ENCODE measurements around the gene NAGA.

Gene NAGA

DNA sequence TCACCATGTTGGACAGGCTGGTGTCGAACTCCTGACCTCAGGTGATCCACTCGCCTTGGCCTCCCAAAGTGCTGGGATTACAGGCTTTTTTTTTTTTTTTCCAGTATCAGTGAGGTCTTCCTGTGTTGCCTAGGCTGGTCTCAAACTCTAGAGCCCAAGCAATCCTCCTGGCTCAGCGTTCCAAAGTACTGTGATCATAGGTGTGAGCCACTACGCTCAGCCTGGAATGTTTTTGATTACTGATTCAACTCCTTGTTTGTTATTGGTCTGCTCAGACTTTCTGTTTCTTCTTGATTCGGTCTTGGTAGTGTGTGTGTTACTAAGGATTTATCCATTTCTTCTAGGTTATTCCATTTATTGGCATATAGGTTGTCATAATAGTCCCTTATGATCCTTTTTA lies 31.3 kb downstream of the NAGA start:
- no peak overlapping the region for H2AK5ac ChIP-seq (ENCODE audit: low read depth, low read length)
- no peak overlapping the region for H3K27ac ChIP-seq (replicated peaks; ENCODE audit: low read length)
- H2BK5ac ChIP-seq (ENCODE audit: low read length), result no peak overlapping the region
- no peak overlapping the region for H2BK15ac ChIP-seq (ENCODE audit: low read length)
- no peak overlapping the region for H3K4ac ChIP-seq (ENCODE audit: low read length)
- no peak overlapping the region for H3K4me2 ChIP-seq (ENCODE audit: insufficient read depth, low read length, poor library complexity, severe bottlenecking)
- no peak overlapping the region for H2BK120ac ChIP-seq (ENCODE audit: low read depth, low read length)
- WGBS, 2 donors (ENCODE audit: extremely low coverage in 2 of 2, insufficient read length in 2 of 2, insufficient replicate concordance in 1 of 2), result no CpG with 5 or more reads among the region's 5 CpGs
- no peaks in the 10 kb centered on the region for H3K36me3 ChIP-seq (replicated peaks in 1 of 2; ENCODE audit: control insufficient read depth in 2 of 2, insufficient read depth in 2 of 2, low read length in 2 of 2)
- no peak overlapping the region for H3K14ac ChIP-seq (ENCODE audit: low read length)
- peaks cover 8 to 10% of the 10 kb centered on the region in 2 donors for H3K9me3 ChIP-seq (replicated peaks in 1 of 2; ENCODE audit: control insufficient read depth in 2 of 2, insufficient read depth in 1 of 2, low read depth in 1 of 2, low read length in 2 of 2)
- H4K91ac ChIP-seq (ENCODE audit: low read depth, low read length, poor library complexity), result no peak overlapping the region
- no peak overlapping the region for H3K9ac ChIP-seq (ENCODE audit: low read depth, low read length, poor library complexity)
- no peak overlapping the region for H3K4me3 ChIP-seq (ENCODE audit: low read length in 2 of 2)
- H3K4me1 ChIP-seq (ENCODE audit: control insufficient read depth in 2 of 2, insufficient read depth in 1 of 2, low read depth in 1 of 2, low read length in 2 of 2), result no peaks in the 10 kb centered on the region
- no peak overlapping the region for H4K8ac ChIP-seq (ENCODE audit: low read depth, low read length)
- no peak overlapping the region for H3K18ac ChIP-seq (ENCODE audit: low read length)
- H3K79me1 ChIP-seq (ENCODE audit: low read depth, low read length), result peaks cover 2% of the 10 kb centered on the region
- no peak overlapping the region for H2BK12ac ChIP-seq (ENCODE audit: low read length)
- no peaks in the 10 kb centered on the region for H3K27me3 ChIP-seq (ENCODE audit: control insufficient read depth in 3 of 3, insufficient read depth in 3 of 3, low read depth in 1 of 3, low read length in 3 of 3)
- DNase-seq (ENCODE audit: low spot score), result no peak
- no peak overlapping the region for H2AFZ ChIP-seq (ENCODE audit: low read length)
- H3K23ac ChIP-seq (ENCODE audit: low read depth, low read length, poor library complexity), result no peak overlapping the region

- H2BK5ac ChIP-seq (ENCODE audit: low read length), result no peak overlapping the region
- peak overlapping the region; percentile 43 for H4K8ac ChIP-seq (ENCODE audit: low read depth, low read length)
- no peak overlapping the region for H3K4ac ChIP-seq (ENCODE audit: low read length)
- H3K9ac ChIP-seq (ENCODE audit: low read depth, low read length, poor library complexity), result no peak overlapping the region
- H2BK12ac ChIP-seq (ENCODE audit: low read length), result no peak overlapping the region
- H3K23ac ChIP-seq (ENCODE audit: low read depth, low read length, poor library complexity), result no peak overlapping the region
- H3K14ac ChIP-seq (ENCODE audit: low read length), result peak overlapping the region; percentile 89
- H3K4me2 ChIP-seq (ENCODE audit: insufficient read depth, low read length, poor library complexity, severe bottlenecking), result no peak overlapping the region
- peaks cover 0 to 6% (median 0%) of the 10 kb centered on the region in 3 experiments for H3K27me3 ChIP-seq (ENCODE audit: control insufficient read depth in 3 of 3, insufficient read depth in 3 of 3, low read depth in 1 of 3, low read length in 3 of 3)
- no peak overlapping the region for H2AFZ ChIP-seq (ENCODE audit: low read length)
- H4K91ac ChIP-seq (ENCODE audit: low read depth, low read length, poor library complexity), result no peak overlapping the region
- no peak overlapping the region for H2AK5ac ChIP-seq (ENCODE audit: low read depth, low read length)
- no peak overlapping the region for H2BK15ac ChIP-seq (ENCODE audit: low read length)
- DNase-seq (ENCODE audit: low spot score), result no peak
- no CpG with 5 or more reads among the region's 8 CpGs for WGBS, 2 donors (ENCODE audit: extremely low coverage in 2 of 2, insufficient read length in 2 of 2, insufficient replicate concordance in 1 of 2)
- H3K18ac ChIP-seq (ENCODE audit: low read length), result no peak overlapping the region
- H3K36me3 ChIP-seq (replicated peaks in 1 of 2; ENCODE audit: control insufficient read depth in 2 of 2, insufficient read depth in 2 of 2, low read length in 2 of 2), result no peaks in the 10 kb centered on the region
- H3K9me3 ChIP-seq (replicated peaks in 1 of 2; ENCODE audit: control insufficient read depth in 2 of 2, insufficient read depth in 1 of 2, low read depth in 1 of 2, low read length in 2 of 2), result peaks cover 10% of the 10 kb centered on the region in 2 donors
- no peak overlapping the region for H3K4me3 ChIP-seq (ENCODE audit: low read length in 2 of 2)
- no peak overlapping the region for H2BK120ac ChIP-seq (ENCODE audit: low read depth, low read length)
- no peaks in the 10 kb centered on the region for H3K4me1 ChIP-seq (ENCODE audit: control insufficient read depth in 2 of 2, insufficient read depth in 1 of 2, low read depth in 1 of 2, low read length in 2 of 2)
- H3K79me1 ChIP-seq (ENCODE audit: low read depth, low read length), result peaks cover 2% of the 10 kb centered on the region
- H3K27ac ChIP-seq (replicated peaks; ENCODE audit: low read length), result no peak overlapping the region
Measured at GRCh38 chr22:42035256-42035655, 35.4 kb downstream of the NAGA start.

GRCh38 chr22:42033263-42034181 lies 37.1 kb downstream of the NAGA start:
- Histone ChIP-seq H3K9ac (ENCODE audit: low read depth, low read length, poor library complexity) (peak overlapping the region; percentile 60), H3K36me3 (replicated peaks in 1 of 2; ENCODE audit: control insufficient read depth in 2 of 2, insufficient read depth in 2 of 2, low read length in 2 of 2) (no peaks in the 10 kb centered on the region), H3K79me1 (ENCODE audit: low read depth, low read length) (peaks cover 2% of the 10 kb centered on the region), H2AK5ac (ENCODE audit: low read depth, low read length) (no peak overlapping the region), H3K27ac (replicated peaks; ENCODE audit: low read length) (no peak overlapping the region), H3K9me3 (replicated peaks in 1 of 2; ENCODE audit: control insufficient read depth in 2 of 2, insufficient read depth in 1 of 2, low read depth in 1 of 2, low read length in 2 of 2) (peaks cover 10% of the 10 kb centered on the region in 2 donors), H2BK120ac (ENCODE audit: low read depth, low read length) (no peak overlapping the region), H3K14ac (ENCODE audit: low read length) (no peak overlapping the region), H3K4me2 (ENCODE audit: insufficient read depth, low read length, poor library complexity, severe bottlenecking) (no peak overlapping the region), H3K4me1 (ENCODE audit: control insufficient read depth in 2 of 2, insufficient read depth in 1 of 2, low read depth in 1 of 2, low read length in 2 of 2) (no peaks in the 10 kb centered on the region), H2BK12ac (ENCODE audit: low read length) (no peak overlapping the region), H2BK15ac (ENCODE audit: low read length) (no peak overlapping the region), H3K4ac (ENCODE audit: low read length) (no peak overlapping the region), H3K23ac (ENCODE audit: low read depth, low read length, poor library complexity) (no peak overlapping the region), H4K8ac (ENCODE audit: low read depth, low read length) (peak overlapping the region; percentile 65), H3K27me3 (ENCODE audit: control insufficient read depth in 3 of 3, insufficient read depth in 3 of 3, low read depth in 1 of 3, low read length in 3 of 3) (peaks cover 0 to 18% (median 0%) of the 10 kb centered on the region in 3 experiments), H2AFZ (ENCODE audit: low read length) (no peak overlapping the region), H3K18ac (ENCODE audit: low read length) (peak overlapping the region; percentile 38), H4K91ac (ENCODE audit: low read depth, low read length, poor library complexity) (no peak overlapping the region), H2BK5ac (ENCODE audit: low read length) (no peak overlapping the region), H3K4me3 (ENCODE audit: low read length in 2 of 2) (peak overlapping the region in 1 of 2 donors; percentile 55)
- no peak for DNase-seq (ENCODE audit: low spot score)
- no CpG with 5 or more reads among the region's 5 CpGs for WGBS, 2 donors (ENCODE audit: extremely low coverage in 2 of 2, insufficient read length in 2 of 2, insufficient replicate concordance in 1 of 2)

GRCh38 chr22:42026705-42027104 lies 43.9 kb downstream of the NAGA start:
- Histone ChIP-seq H3K4ac (ENCODE audit: low read length) (no peak overlapping the region), H3K23ac (ENCODE audit: low read depth, low read length, poor library complexity) (no peak overlapping the region), H3K4me1 (ENCODE audit: control insufficient read depth in 2 of 2, insufficient read depth in 1 of 2, low read depth in 1 of 2, low read length in 2 of 2) (no peaks in the 10 kb centered on the region), H3K4me3 (ENCODE audit: low read length in 2 of 2) (no peak overlapping the region), H3K9me3 (replicated peaks in 1 of 2; ENCODE audit: control insufficient read depth in 2 of 2, insufficient read depth in 1 of 2, low read depth in 1 of 2, low read length in 2 of 2) (no peaks in the 10 kb centered on the region), H3K27me3 (ENCODE audit: control insufficient read depth in 3 of 3, insufficient read depth in 3 of 3, low read depth in 1 of 3, low read length in 3 of 3) (peaks cover 0 to 24% (median 0%) of the 10 kb centered on the region in 3 experiments), H4K8ac (ENCODE audit: low read depth, low read length) (no peak overlapping the region), H3K9ac (ENCODE audit: low read depth, low read length, poor library complexity) (no peak overlapping the region), H3K14ac (ENCODE audit: low read length) (no peak overlapping the region), H2BK5ac (ENCODE audit: low read length) (no peak overlapping the region), H2BK12ac (ENCODE audit: low read length) (no peak overlapping the region), H4K91ac (ENCODE audit: low read depth, low read length, poor library complexity) (no peak overlapping the region), H3K36me3 (replicated peaks in 1 of 2; ENCODE audit: control insufficient read depth in 2 of 2, insufficient read depth in 2 of 2, low read length in 2 of 2) (no peaks in the 10 kb centered on the region), H2BK120ac (ENCODE audit: low read depth, low read length) (no peak overlapping the region), H2BK15ac (ENCODE audit: low read length) (no peak overlapping the region), H2AK5ac (ENCODE audit: low read depth, low read length) (no peak overlapping the region), H3K18ac (ENCODE audit: low read length) (no peak overlapping the region), H2AFZ (ENCODE audit: low read length) (no peak overlapping the region), H3K27ac (replicated peaks; ENCODE audit: low read length) (no peak overlapping the region), H3K4me2 (ENCODE audit: insufficient read depth, low read length, poor library complexity, severe bottlenecking) (no peak overlapping the region), H3K79me1 (ENCODE audit: low read depth, low read length) (no peaks in the 10 kb centered on the region)
- WGBS, 2 donors (ENCODE audit: extremely low coverage in 2 of 2, insufficient read length in 2 of 2, insufficient replicate concordance in 1 of 2), result no CpG with 5 or more reads among the region's 10 CpGs
- DNase-seq (ENCODE audit: low spot score), result no peak
